ENCODE data around the gene GUCY1A2.

- TF ChIP-seq POLR2A (IDR thresholded peaks at IDR 0.05; ENCODE audit: borderline replicate concordance, extremely low read depth, insufficient read depth, insufficient read length), result no peak
- TF ChIP-seq SP1 (IDR thresholded peaks at IDR 0.05; ENCODE audit: low read depth), result no peak
Observed at GRCh38 chr11:107040433-107041087, 22.3 kb upstream of the GUCY1A2 start.
